Lung (tissue), 12 donors: ENCODE data around the gene NOS3. TPM values are rescaled to one million over a fixed set of nuclear protein-coding genes. Genes with fewer than 3 reads are reported as not detected.
A peak's percentile ranks its signal among the peaks of the same experiment; 100 is the strongest.
"Not testable (repeated sequence)": the region's sequence is repeated elsewhere in the genome, so short reads cannot be mapped to it uniquely, and the experiment has no call there.

Experiments used
- ATAC-seq: fragments of 200-7000 bp; cut with Tn5 transposase; one replicate; pipeline ENCODE4 v1.9.1; 2020; ENCODE audit warnings: moderate number of reproducible peaks; ENCODE audit not compliant: insufficient read depth, low FRiP score
- DNase-seq, 3 donors: peaks; one replicate each; pipeline ENCODE4 v3.0.0-alpha.2; 2013 to 2017
- H3K27ac ChIP-seq, 2 donors: one replicate each; pipeline ENCODE4 v1.5.1; 2013; ENCODE audit warnings: mild to moderate bottlenecking in 2 of 2, moderate library complexity in 2 of 2, control low read depth in 1 of 2, inconsistent platforms in 1 of 2, low read depth in 1 of 2, low read length in 1 of 2
- H3K27me3 ChIP-seq, 3 donors: one replicate each; pipeline ENCODE4 v1.5.1; 2013; ENCODE audit warnings: low read length in 2 of 3; ENCODE audit not compliant: control insufficient read depth in 3 of 3, insufficient read depth in 3 of 3
- H3K36me3 ChIP-seq, 4 donors: one replicate each; pipeline ENCODE4 v1.5.1; 2013; ENCODE audit warnings: low read length in 4 of 4, mild to moderate bottlenecking in 1 of 4, moderate library complexity in 1 of 4; ENCODE audit not compliant: control insufficient read depth in 4 of 4, insufficient read depth in 4 of 4
- H3K4me1 ChIP-seq, 5 donors: one replicate each; pipeline ENCODE4 v1.5.1; 2013; ENCODE audit warnings: low read length in 5 of 5, mild to moderate bottlenecking in 2 of 5, moderate library complexity in 1 of 5; ENCODE audit not compliant: control insufficient read depth in 5 of 5, insufficient read depth in 5 of 5
- H3K4me3 ChIP-seq: one replicate; pipeline ENCODE4 v1.5.1; 2013; ENCODE audit warnings: mild to moderate bottlenecking, control low read depth, moderate library complexity
- H3K9ac ChIP-seq, 2 donors: one replicate each; pipeline ENCODE4 v1.5.1; 2013; ENCODE audit warnings: low read length in 2 of 2, control low read depth in 1 of 2; ENCODE audit not compliant: insufficient read depth in 1 of 2
- H3K9me3 ChIP-seq, 4 donors: one replicate each; pipeline ENCODE4 v1.5.1; 2013; ENCODE audit warnings: low read length in 3 of 4, mild to moderate bottlenecking in 1 of 4, moderate library complexity in 1 of 4; ENCODE audit not compliant: control insufficient read depth in 4 of 4, insufficient read depth in 3 of 4
- CTCF ChIP-seq: IDR thresholded peaks from 2 replicates; pipeline ENCODE4 v1.5.1; 2012; ENCODE audit warnings: mild to moderate bottlenecking; ENCODE audit errors: control extremely low read depth, extremely low read depth
- WGBS, 2 donors: extraction: QIAGEN DNeasy Blood & Tissue Kit; methylation state at CpG; one replicate each; pipeline ENCODE4 v1.1.7; 2013; 5-methylcytosine and 5-hydroxymethylcytosine counted together
- polyA plus RNA-seq, 2 donors: library from polyadenylated mRNA; stranded (reverse); fragments of 200-250 nt; gene quantifications; one replicate each; pipeline ENCODE4 v1.2.1, GENCODE V29; 2013
- total RNA-seq, 2 donors: library from RNA; depleted of rRNA in 1 of 2; stranded (reverse); fragments of >200 nt in 1 of 2; gene quantifications; one replicate each; pipeline ENCODE4 v1.2.1, GENCODE V29; 2014 to 2021
- donor health status: control.
- donor health status: control.
- donor health status: Bipolar disorder and iron deficiency.
- donor health status: healthy.
- donor health status: DM: yes; HTN: yes; CAD: no.

Gene NOS3
- total and polyA plus RNA-seq, 4 donors: 9.3 to 31.0 (median 11.9) TPM

DNA sequence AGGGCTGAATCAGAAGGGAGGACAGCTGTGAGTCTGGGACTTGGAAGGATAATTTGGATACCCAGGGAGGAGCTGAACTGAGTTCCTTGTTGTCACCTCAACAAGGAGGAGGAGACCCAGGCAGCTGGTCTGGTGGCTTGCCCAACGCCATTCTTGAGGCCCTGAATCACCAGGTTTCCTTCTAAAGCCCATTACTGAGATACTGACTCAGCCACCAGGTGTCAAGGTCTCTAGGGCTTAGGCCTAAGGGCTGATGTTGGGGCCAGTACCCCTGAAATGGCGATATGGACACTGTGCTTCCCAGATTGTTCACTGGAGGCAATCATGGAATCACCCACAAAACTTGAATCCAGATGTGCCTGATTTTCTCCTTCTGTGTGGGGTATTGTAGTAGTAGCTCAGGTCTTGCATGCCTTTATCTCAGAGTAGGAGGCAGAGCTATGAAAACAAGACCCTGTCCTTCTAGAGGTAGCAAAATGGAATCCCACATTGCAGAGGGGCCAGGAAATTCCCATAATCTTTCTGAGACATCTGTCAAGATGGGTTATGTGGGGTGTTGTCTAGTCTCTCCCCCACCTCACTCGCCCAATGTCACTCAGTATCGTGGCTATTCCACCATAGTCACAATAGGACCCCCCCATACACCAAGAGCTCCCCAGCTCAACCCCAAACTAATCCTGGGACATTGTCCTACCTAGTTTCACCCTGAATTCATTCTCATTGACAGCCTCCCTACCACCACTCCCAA lies 35.3 kb downstream of the NOS3 start:
- Histone ChIP-seq H3K27ac (no peak overlapping the region), H3K27me3 (peaks cover 0 to 3% (median 0%) of the 10 kb centered on the region in 3 donors), H3K36me3 (no peaks in the 10 kb centered on the region), H3K4me3 (no peak overlapping the region), H3K9ac (no peak overlapping the region), H3K4me1 (peaks cover 0 to 25% (median 0%) of the 10 kb centered on the region in 5 donors), H3K9me3 (no peaks in the 10 kb centered on the region)
- TF ChIP-seq CTCF: no peak
- WGBS, 2 donors: 84 to 87% methylated on average over 4 of the region's 4 CpGs
- DNase-seq (no peak), ATAC-seq (no peak)

GRCh38 chr7:151026771-151027727 lies 36.2 kb downstream of the NOS3 start:
- DNase-seq: peak in 1 of 3 donors; percentile 26
- Histone ChIP-seq H3K9ac (peak overlapping the region in 1 of 2 donors; percentile 9), H3K27ac (peak overlapping the region in 1 of 2 donors; percentile 83), H3K4me1 (peaks cover 0 to 25% (median 0%) of the 10 kb centered on the region in 5 donors)
- H3K9me3 ChIP-seq, ATAC-seq, H3K27me3 ChIP-seq, H3K36me3 ChIP-seq, H3K4me3 ChIP-seq: not testable (repeated sequence)
- WGBS, 2 donors: 40 to 41% methylated on average over 19 of the region's 19 CpGs

DNA sequence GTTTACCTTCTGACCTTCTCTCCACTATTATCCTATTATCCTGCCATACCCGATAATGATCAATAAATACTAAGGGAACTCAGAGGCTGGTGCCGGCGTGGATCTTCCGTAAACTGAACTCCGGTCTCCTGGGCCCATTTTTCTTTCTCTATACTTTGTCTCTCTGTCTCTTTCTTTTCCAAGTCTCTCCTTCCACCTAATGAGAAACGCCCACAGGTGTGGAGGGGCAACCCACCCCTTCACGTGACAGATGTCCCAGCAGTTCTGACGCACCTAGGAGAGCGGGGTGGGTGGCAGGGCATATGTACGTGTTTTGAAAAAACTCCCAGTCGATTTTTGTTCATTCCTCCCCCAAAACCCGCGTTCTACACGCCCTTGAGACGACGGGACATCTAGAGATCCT lies 36.9 kb downstream of the NOS3 start:
- peak overlapping the region in 1 of 2 donors; percentile 59 for H3K9ac ChIP-seq
- not testable (repeated sequence) for DNase-seq, H3K36me3 ChIP-seq, ATAC-seq, H3K9me3 ChIP-seq, H3K27me3 ChIP-seq
- peak overlapping the region; percentile 9 for H3K4me3 ChIP-seq
- peaks cover 0 to 25% (median 0%) of the 10 kb centered on the region in 5 donors for H3K4me1 ChIP-seq
- peak overlapping the region in 1 of 2 donors; percentile 83 for H3K27ac ChIP-seq
- 7 to 10% methylated on average over 16 of the region's 16 CpGs for WGBS, 2 donors

- ATAC-seq (peak; percentile 95), DNase-seq (peak; percentile 99 to 100 (median 100))
- H3K9me3 ChIP-seq: no peaks in the 10 kb centered on the region
- H3K36me3 ChIP-seq: peaks cover 0 to 3% (median 0%) of the 10 kb centered on the region in 4 donors
- peak within 1 kb of the TSS; percentile 83 to 88 for H3K27ac ChIP-seq
- TF ChIP-seq CTCF: peak; percentile 34
- peak within 1 kb of the TSS in 1 of 2 donors; percentile 61 for H3K9ac ChIP-seq
- H3K27me3 ChIP-seq: no peaks in the 10 kb centered on the region
- 1% methylated on average over 52 to 53 of the region's 53 CpGs for WGBS, 2 donors
- peak within 1 kb of the TSS; percentile 69 for H3K4me3 ChIP-seq
- H3K4me1 ChIP-seq: peaks cover 0 to 21% (median 0%) of the 10 kb centered on the region in 5 donors
These were observed 37.5 kb downstream of the NOS3 start, which contains the start of gene ABCB8 for GRCh38 chr7:151028131-151028947. TSS of gene ABCB8 (plus strand) at chr7:151028450. CDS start at chr7:151028516, 66 bp downstream.
